Hematopoietic multipotent progenitor cell treated with erythropoietin and hydrocortisone succinate and interleukin-3 and kit ligand, for 15 days (in vitro differentiated cells): ENCODE results near the gene JMJD1C.
A peak's percentile ranks its signal among the peaks of the same experiment; 100 is the strongest.
"Not testable (repeated sequence)": the region's sequence is repeated elsewhere in the genome, so short reads cannot be mapped to it uniquely, and the experiment has no call there.

Experiments used
- DNase-seq: peaks from one replicate; pipeline ENCODE4 v3.0.0-alpha.2; 2015; ENCODE audit warnings: low spot score

Gene JMJD1C, protein sequence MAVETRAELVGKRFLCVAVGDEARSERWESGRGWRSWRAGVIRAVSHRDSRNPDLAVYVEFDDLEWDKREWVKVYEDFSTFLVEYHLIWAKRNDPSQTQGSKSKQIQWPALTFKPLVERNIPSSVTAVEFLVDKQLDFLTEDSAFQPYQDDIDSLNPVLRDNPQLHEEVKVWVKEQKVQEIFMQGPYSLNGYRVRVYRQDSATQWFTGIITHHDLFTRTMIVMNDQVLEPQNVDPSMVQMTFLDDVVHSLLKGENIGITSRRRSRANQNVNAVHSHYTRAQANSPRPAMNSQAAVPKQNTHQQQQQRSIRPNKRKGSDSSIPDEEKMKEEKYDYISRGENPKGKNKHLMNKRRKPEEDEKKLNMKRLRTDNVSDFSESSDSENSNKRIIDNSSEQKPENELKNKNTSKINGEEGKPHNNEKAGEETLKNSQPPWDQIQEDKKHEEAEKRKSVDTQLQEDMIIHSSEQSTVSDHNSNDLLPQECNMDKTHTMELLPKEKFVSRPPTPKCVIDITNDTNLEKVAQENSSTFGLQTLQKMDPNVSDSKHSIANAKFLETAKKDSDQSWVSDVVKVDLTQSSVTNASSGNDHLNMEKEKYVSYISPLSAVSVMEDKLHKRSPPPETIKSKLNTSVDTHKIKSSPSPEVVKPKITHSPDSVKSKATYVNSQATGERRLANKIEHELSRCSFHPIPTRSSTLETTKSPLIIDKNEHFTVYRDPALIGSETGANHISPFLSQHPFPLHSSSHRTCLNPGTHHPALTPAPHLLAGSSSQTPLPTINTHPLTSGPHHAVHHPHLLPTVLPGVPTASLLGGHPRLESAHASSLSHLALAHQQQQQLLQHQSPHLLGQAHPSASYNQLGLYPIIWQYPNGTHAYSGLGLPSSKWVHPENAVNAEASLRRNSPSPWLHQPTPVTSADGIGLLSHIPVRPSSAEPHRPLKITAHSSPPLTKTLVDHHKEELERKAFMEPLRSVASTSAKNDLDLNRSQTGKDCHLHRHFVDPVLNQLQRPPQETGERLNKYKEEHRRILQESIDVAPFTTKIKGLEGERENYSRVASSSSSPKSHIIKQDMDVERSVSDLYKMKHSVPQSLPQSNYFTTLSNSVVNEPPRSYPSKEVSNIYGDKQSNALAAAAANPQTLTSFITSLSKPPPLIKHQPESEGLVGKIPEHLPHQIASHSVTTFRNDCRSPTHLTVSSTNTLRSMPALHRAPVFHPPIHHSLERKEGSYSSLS (N-terminal part only)

DNA sequence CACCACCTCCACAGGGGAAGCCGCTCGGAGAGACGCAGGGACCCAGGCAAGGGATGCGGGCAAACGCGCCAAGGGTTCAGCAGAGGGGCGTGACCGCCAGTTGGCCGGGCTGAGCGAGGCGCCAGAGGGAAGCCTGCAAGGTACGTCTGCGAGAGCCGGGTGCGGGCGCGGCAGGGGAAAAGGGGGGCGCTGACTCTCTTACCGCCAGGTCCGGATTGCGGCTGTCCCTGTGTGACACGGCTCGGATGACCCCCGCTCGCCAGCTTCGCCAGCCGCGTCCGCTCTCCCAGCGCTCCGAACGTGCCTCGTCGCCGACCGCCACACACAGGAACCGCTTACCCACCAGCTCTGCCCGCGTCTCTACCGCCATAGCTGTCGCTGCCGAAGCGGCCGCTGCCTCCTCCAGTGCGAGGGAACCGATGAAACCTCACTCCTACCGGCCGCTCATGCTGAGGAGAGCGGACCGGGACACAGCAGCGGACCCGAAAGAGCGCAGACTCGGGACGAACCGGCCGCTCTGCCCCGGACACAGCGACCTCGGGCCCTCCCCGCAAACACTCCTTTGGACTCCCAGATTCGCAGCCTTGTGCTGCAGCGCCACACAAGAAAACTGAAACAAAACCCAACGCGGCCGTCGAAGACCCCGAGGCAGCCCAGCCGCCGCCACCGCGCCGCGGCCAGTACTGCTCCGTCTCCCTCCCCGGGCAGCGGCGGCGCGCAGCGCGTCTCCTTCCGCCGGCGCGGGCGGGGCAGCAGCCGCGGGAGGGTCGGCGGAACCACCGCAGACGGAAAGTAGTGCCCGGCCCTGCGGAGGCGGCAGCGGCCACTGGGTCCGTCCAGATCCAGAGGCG is at the start of gene JMJD1C:
JMJD1C (minus strand) TSS at position 685 of the 851 bp plus-strand sequence; CDS start at position 370, 315 bp downstream.
- DNase-seq = peak; percentile 68

DNA sequence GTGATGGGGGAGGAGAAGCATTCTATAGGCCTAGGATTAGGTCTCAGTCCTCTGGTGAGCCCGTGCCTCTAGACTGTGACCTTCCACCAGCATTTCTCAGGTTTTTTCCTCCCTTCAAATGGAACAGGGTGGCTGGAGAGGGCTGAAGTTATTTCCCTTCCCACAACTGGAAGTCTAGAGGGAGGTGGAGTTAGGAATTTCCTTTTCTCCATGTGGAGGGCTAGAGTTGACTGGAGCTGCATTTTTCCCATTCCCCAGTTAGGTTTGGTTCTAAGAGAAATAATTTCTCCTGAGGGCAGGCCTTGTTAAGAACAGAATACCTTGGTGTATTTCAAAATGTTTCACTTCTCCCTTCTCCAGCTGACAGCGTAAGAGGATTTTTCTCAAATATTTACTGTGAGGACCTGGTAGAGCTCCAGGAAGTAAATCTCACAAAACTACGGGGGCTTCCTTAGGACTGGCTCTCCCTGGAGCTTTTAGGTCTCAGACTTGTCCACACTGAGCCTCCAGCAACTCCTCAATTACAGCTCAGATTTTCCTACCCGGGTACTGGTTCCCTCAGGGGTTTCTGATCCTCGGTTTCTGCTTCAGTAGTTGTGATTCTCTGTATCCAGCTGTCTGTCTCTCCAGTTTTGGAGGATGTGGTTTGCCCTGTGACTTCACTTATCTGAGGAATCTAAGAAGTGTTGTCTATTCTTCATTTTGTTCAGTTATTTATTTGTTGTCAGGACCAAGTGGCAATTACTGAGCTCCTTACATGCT is 49.4 kb upstream of the JMJD1C start:
- no peak for DNase-seq

DNA sequence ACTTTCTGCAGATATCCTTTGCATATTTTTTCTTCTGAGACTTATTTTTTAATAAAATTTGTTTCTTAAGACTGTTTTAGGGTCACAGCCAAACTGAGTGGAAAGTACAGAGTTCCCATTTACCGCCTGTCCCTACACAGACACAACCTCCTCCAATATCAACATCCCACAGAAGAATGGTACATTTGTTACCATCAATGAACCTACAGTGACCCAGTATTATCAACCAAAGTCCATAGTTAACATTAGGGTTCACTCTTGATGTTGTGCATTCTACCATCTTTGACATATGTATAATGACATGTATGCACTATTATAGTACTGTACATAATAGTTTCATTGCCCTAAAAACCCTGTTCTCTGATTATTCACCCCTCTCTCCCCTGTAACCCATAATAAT is 40.8 kb upstream of the JMJD1C start:
- no peak for DNase-seq

DNA sequence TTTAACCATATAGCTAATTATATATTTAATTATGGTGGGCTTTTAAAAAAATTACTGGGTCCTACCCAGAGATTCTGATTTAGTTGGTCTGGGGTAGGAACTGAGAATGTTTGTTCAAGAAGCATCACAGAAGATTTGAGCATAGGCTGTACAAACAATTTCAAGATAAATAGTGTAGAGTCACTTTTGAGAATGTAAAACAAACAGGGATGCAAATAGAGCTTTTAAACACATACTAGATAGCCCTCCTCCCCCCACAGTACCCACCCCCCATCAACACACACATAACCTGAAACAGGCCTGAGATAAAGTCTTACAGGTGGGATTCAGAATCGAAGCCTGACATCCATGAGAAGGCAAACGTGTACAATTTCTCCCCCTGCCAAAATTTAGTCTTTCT is 39.8 kb upstream of the JMJD1C start:
- DNase-seq = no peak

DNA sequence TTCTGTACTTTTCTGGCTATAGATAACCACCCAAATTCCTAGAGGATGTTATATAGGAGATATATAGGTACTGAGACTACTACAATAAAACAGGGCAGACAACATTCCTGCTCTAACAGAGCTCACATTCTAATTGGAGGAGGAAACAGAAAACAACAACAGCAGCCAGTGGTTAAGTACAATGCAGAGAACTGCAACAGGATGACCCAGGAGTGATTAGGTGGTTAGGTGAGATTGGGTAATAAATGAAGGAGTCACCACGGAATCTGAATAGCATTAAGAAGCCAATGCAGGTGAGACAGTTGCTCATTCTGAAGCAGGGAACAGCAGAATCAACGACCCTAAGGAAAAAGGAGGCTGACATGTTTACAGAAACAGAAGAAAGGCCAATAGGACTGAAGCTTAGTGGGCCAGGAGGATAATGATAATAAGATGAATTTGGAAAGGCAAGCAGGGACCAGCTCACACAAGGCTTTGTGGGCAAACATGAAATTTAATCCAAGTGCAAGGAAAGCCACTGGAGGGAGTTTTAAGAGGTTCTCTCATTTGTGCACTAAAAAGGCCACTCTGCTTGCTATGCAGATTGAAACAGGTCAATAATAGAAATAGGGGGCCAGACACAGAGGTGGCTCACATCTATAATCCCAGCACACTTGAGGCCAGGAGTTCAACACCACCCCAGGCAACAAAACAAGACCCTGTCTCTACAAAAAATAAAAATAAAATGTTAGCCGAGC is 38.5 kb upstream of the JMJD1C start:
- no peak for DNase-seq

DNA sequence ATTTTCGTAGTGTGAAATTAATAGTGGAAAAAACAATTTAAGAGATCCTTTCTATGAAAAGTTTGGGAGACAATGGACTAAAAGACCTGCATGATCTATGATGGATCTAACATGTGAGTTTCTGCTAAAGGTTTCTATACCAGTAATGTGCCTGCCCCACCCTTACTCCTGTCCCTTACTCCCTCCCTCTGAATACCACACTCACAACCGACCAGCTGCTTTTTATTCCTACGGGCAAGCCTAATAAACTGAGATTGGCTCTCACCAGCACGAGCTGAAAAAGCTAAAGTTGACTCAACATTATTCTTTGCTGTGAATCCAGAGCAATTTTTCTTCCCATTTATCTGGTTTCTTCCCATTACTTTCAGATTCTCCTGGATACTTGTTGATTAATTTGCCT is 37.6 kb upstream of the JMJD1C start:
- no peak for DNase-seq

DNA sequence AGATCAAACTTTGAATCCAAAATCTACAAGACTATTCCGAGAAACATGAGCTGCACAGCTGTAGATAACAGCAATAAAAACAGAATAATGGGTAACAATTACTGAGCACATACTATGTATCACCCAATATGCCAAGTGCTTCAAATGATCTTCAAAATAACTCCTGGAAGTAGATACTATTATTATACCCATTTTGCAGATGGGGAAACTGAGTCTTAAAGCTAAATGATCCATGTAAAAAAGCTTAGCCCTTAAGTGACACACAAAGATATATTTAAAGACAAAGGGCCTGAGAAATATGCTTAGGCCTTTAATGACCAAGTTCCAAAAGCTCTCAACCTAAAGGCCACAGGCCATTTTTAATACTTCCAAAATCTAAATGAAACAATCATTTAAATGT is 37.1 kb upstream of the JMJD1C start:
- DNase-seq = no peak

DNA sequence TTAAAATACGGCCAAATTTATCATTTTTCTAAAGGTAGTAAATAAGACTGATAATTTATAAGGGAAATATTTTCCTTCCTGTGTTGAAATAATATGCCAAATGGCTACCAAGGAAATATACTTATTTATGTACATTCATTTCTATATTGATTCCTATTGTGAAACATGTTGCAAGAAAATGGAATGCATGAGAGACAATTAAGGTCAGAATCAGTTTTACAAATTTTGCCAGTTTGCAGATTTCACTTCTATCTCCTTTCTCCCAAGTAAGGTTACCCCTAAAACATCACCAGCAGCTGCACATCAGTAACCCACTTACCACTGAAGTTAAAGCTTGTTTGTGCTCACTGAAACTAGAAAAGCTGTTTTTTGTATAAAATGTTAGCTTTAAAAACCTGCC is 36.2 kb upstream of the JMJD1C start:
- DNase-seq = no peak

DNA sequence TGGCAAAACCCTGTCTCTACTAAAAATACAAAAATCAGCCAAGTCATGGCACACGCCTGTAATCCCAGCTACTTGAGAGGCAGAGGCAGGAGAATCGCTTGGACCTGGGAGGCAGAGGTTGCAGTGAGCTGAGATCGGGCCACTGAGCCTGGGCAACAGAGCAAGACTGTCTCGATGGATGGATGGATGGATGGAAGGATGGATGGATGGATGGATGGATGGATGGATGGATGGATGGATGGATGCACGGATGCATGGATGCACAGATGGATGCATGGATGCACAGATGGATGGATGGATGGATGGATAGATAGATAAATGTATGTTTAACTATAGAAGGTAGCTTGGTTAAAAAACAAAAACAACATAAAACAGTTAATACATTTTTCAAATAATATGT is 34.8 kb upstream of the JMJD1C start:
- not testable (repeated sequence) for DNase-seq

DNA sequence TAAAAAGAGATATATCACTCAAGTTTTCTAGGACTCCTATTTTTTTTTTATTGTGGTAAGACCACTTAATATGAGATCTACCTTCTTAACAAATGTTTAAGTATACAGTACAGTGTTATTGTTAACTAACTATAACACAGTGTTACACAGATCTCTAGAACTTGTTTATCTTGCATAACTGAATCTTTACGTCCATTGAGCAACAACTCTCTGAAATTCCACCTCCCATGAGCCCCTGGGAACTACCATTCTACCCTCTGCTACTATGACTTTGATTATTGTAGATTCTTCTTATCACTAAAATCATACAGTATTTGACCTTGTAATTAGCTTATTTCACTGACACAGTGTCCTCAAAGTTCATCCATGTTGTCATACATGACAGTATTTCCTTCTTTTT is 32.9 kb upstream of the JMJD1C start:
- no peak for DNase-seq

DNA sequence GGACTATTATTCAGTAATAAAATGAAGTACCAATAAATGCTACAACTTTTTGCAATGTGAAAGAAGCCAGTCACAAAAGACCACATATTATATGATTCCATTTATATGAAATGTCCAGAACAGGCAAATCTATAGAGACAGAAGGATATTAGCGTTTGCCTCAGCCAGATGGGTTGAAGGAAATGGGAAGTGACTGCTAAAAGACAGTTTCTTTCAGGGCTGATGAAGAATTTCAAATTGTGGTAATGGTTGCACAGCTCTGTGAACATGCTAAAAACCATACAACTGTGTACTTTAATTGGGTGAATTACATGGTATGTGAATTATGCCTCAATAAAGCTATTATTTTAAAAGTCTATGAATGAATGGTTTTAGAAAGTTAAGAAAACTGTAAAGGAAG is 31.5 kb upstream of the JMJD1C start:
- DNase-seq = no peak

DNA sequence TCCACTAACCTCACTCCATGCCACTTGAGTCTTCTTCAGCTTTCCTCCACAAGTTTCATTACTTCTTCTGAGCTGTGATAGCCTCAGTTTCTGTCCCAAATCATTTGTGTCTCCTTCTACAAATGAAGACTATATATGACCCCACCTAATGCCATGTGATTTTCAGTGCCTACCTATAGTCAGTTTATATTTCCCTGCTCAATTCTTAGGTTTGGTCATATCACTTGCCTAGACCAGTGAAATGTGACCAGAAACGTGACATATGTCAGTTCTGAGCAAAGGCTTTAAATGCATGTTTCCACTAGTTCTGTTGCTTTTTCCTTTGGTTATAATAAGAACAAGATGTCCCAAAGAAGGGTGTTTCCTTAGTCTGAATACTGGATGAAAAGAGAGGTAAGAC is 30.8 kb upstream of the JMJD1C start:
- DNase-seq = no peak

DNA sequence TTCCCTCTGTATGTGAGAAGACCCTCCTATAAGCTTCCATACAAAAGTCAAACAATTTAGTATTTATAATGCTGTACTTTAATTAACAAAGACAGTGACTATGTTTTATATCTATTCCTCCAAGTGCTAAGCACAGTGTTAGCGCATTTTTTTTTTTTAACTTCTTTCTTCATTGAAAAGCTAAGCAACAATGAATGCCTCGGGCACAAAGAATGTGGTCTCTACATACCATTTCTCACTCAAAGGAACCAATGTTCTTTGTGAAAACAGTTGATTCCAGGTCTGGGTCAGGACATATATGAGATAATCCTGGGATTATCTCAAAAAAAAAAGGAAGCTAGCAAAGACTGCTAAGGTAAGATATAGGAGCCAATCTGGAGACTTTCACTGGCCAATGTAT is 29.2 kb upstream of the JMJD1C start:
- no peak for DNase-seq

DNA sequence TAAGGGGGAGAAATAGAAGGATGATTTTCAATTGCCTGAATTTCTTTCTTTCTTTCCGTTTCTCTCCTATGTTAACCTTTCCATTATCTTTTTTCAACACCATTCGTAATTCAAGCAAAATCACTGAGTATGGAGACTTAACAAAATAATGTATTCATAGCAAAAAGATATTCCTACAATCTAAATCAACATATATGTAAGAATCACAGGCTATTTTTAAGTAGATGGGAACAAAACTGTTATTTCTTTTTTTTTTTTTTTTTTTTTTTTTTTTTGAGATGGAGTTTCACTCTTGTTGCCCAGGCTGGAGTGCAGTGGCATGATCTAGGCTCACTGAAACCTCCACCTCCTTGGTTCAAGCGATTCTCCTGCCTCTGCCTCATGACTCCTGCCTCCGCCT is 27.2 kb upstream of the JMJD1C start:
- DNase-seq = no peak

DNA sequence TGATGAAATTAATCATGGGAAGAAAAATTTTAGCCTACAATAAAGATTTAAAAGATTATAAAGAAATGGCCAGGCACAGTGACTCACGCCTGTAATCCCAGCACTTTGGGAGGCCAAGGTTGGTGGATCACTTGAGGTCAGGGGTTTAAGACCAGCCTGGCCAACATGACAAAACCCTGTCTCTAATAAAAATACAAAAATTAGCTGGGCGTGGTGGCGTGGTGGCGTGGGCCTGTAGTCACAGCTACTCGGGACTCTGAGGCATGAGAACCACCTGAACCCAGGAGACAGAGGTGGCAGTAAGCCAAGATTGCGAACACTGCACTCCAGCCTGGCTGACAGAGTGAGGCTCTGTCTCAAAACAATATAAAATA is 26.5 kb upstream of the JMJD1C start:
- DNase-seq = not testable (repeated sequence)

DNA sequence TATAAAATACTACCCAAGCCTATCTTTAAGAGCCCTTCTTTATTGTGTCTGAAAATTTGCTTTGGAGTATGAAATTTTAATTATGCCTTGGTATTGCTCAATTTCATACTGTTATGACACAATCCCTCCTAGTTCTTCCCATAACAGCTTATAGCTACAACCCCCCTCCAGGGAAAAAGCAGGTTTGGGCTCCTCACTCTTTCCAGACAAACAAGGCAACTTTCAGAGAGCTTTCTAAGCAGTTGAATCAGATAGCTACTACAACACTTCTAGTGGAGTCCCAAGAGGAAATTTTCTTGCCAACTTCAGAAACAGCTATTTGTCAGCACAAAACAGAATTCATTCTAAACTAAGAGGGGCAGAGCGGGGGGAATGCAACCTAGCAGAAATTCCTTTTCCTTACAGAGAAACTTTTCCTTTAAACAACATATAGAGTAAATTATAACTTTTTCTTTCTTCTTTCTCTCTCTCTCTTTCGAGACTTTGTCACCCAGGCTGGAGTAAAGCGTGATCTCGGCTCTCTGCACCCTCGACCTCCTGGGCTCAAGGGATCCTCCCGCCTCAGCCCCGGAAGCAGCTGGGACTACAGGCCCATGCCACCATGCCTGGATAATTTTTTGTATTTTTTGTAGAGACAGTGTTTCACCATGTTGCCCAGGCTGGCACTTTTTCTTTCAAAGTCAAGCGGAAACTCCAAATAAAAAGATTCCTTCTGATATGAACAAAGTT is 26.0 kb upstream of the JMJD1C start:
- no peak for DNase-seq

DNA sequence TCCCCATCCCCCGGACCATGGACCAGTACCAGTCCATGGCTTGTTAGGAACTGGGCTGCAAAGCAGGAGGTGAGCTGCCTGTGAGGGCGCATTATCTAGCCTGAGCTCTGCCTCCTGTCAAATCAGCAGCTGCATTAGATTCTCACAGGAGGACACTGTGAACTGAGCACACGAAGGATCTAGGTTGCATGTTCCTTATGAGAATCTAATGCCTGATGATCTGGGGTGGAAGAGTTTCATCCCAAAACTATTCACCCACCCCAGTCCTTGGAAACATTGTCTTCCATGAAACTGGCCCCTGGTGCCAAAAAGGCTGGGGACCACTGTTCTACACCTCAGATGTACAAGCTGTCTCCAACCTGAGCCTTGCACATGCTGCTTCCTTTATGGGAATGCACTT is 24.1 kb upstream of the JMJD1C start:
- no peak for DNase-seq

DNA sequence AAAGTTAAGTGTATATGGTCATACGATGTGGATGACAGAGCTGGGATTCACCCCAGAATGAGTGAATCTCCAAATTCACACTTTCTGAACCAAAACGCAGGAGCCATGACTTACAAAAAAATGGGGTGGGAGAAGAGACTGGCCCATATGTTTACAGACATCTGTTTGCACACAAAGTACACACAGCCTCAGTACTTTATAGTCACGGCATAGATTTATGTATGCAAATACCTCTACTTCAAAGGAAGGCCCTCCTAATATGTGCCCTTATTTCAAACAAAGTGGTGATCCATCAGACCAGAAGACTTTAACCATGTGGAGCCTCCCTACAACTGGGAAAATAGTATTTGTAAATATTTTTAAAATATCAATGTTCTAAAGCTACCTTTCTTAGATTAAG is 22.2 kb upstream of the JMJD1C start:
- DNase-seq = no peak

DNA sequence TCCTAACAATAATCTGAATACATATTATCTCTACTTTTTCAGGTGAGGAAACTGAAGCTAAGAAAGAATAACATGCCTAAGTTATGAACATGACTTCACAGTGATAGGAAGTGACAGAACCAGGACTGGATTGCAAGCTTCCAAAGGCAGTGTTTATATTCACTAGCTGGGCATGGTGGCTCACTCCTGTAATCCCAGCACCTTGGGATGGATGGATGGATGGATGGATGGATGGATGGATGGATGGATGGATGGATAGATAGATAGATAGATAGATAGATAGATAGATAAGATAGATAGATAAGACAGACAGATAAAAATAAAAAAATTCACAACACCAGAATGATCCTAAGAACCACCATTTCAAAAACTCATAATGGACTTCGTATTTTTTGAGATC is 18.2 kb upstream of the JMJD1C start:
- no peak for DNase-seq
